Thyroid gland (tissue), 4 donors: Measurements from ENCODE around the gene RAB20. TPM values are rescaled to one million over a fixed set of nuclear protein-coding genes. Genes with fewer than 3 reads are reported as not detected.
"Not testable (repeated sequence)": the region's sequence is repeated elsewhere in the genome, so short reads cannot be mapped to it uniquely, and the experiment has no call there.

ENCODE experiments used
- DNase-seq, 2 donors: peaks; one replicate each; pipeline ENCODE4 v3.0.0-alpha.2; 2019
- H3K27ac ChIP-seq, 3 donors: fragments of 200-600 bp; sonication (generic); 1 replicate in 2 of 3; 2 replicates in 1 of 3; pipeline ENCODE4 v1.5.1; 2016 to 2019; ENCODE audit warnings: mild to moderate bottlenecking in 1 of 3, moderate library complexity in 1 of 3
- H3K27me3 ChIP-seq: fragments of 200-600 bp; sonication (generic); one replicate; pipeline ENCODE4 v1.5.1; 2019
- H3K36me3 ChIP-seq, 2 donors: fragments of 200-600 bp; sonication (generic); one replicate each; pipeline ENCODE4 v1.5.1; 2016 to 2019
- H3K4me1 ChIP-seq, 2 donors: fragments of 200-600 bp; sonication (generic); one replicate each; pipeline ENCODE4 v1.5.1; 2017 to 2019
- H3K4me3 ChIP-seq, 3 donors: fragments of 200-600 bp; sonication (generic); replicated peaks in 1 of 3; 1 replicate in 2 of 3; 2 replicates in 1 of 3; pipeline ENCODE4 v1.5.1; 2016; ENCODE audit warnings: mild to moderate bottlenecking in 1 of 3
- H3K9me3 ChIP-seq: fragments of 200-600 bp; sonication (generic); one replicate; pipeline ENCODE4 v1.5.1; 2017
- POLR2A ChIP-seq, 2 donors: fragments of 450-650 bp; IDR thresholded peaks; one replicate each; pipeline ENCODE4 v1.6.1; 2017; ENCODE audit warnings: antibody characterized with exemption in 2 of 2, mild to moderate bottlenecking in 2 of 2, moderate library complexity in 1 of 2
- WGBS, 2 donors: methylation state at CpG; one replicate each; pipeline ENCODE4 v1.1.5; 2017; 5-methylcytosine and 5-hydroxymethylcytosine counted together
- intact Hi-C: fragments of 100-400 bp; cut with DNase I; formaldehyde crosslinking; loops from one replicate; pipeline ENCODE4 v1.15.1; 2023
- total RNA-seq, 4 donors: library from RNA; depleted of rRNA; stranded (reverse); fragments of >200 nt; gene quantifications; one replicate each; pipeline ENCODE4 v1.2.3, GENCODE V29; 2016
- TF ChIP-seq, protein P1 (sequence below), 6 experiments: fragments of 200-600 bp in 3 of 6; fragments of 450-650 bp in 3 of 6; sonication (generic) in 3 of 6; IDR thresholded peaks; one replicate each; pipeline ENCODE4 v1.5.1; 2016 to 2019; ENCODE audit warnings: antibody characterized with exemption in 6 of 6, mild to moderate bottlenecking in 2 of 6, inconsistent platforms in 1 of 6, moderate library complexity in 1 of 6

The RAB20 gene
- total RNA-seq, 4 donors from 2014 or later = 21.0 to 60.5 (median 43.5) TPM

DNA sequence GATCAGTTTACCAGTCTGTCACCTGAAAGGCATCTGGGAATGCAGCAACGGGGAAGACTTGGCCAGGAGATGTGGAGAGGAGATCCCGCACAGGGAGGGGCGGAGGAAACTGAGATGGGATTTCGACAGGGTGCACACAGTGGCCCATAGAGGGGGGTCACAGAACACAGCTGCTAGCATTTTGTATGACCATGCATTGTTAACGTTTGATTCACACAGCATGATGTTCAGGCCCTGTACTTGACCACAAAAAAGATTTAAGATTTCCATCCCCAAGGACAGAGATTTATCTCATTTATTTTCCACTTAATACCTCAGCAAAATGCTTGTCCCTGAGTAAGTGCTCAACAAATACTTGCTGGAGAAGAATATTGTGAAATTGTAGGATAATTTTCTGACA is 63.2 kb downstream of the RAB20 start:
- TF ChIP-seq, protein P1, sequence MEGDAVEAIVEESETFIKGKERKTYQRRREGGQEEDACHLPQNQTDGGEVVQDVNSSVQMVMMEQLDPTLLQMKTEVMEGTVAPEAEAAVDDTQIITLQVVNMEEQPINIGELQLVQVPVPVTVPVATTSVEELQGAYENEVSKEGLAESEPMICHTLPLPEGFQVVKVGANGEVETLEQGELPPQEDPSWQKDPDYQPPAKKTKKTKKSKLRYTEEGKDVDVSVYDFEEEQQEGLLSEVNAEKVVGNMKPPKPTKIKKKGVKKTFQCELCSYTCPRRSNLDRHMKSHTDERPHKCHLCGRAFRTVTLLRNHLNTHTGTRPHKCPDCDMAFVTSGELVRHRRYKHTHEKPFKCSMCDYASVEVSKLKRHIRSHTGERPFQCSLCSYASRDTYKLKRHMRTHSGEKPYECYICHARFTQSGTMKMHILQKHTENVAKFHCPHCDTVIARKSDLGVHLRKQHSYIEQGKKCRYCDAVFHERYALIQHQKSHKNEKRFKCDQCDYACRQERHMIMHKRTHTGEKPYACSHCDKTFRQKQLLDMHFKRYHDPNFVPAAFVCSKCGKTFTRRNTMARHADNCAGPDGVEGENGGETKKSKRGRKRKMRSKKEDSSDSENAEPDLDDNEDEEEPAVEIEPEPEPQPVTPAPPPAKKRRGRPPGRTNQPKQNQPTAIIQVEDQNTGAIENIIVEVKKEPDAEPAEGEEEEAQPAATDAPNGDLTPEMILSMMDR (IDR thresholded peaks at IDR 0.05) = no peak
- no peak for TF ChIP-seq POLR2A (IDR thresholded peaks at IDR 0.05)
- WGBS, 2 donors = 84 to 91% methylated on average over 5 of the region's 5 CpGs
- no peaks in the 10 kb centered on the region for H3K27me3 ChIP-seq
- no peaks in the 10 kb centered on the region for H3K4me1 ChIP-seq
- no peak overlapping the region for H3K4me3 ChIP-seq
- no peak overlapping the region for H3K27ac ChIP-seq
- intact Hi-C loops = no loop called here
- peaks cover 51 to 58% of the 10 kb centered on the region in 2 donors for H3K36me3 ChIP-seq
- no peak for DNase-seq
- H3K9me3 ChIP-seq = no peaks in the 10 kb centered on the region

DNA sequence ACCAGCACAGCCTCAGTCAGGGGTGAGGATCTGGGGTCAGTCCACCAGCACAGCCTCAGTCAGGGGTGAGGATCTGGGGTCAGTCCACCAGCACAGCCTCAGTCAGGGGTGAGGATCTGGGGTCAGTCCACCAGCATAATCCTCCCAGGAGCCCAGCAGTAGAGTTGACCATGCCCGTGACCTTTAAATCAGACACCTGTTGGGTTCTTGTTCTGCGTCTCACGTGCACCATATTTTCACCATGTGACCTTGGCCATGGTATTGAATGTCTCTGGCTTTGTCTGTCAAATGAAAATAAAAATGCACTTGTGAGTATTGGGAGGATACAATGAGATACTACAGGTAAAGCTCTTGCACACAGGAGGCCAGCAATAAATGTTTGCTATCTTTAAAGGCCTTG is 63.6 kb downstream of the RAB20 start:
- intact Hi-C loops, H3K4me3 ChIP-seq, H3K27ac ChIP-seq, H3K27me3 ChIP-seq, H3K9me3 ChIP-seq, DNase-seq, H3K4me1 ChIP-seq: not testable (repeated sequence)
- WGBS, 2 donors = 93 to 97% methylated on average over 2 to 3 of the region's 3 CpGs
- H3K36me3 ChIP-seq = peaks cover 51 to 53% of the 10 kb centered on the region in 2 donors

DNA sequence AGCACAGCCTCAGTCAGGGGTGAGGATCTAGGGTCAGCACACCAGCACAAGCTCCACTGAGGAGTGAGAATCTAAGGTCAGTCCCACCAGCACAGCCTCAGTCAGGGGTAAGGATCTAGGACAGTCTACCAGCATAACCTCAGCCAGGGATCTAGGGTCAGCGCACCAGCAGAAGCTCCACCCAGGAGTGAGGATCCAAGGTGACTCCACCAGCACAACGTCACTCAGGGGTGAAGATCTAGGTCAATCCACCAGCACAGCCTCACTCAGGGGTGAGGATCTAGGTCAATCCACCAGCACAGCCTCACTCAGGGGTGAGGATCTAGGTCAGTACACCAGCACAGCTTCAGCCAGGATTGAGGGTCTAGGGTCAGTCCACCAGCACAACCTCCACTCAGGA is 64.5 kb downstream of the RAB20 start:
- Histone ChIP-seq H3K9me3 (no peaks in the 10 kb centered on the region), H3K4me3 (no peak overlapping the region), H3K4me1 (no peaks in the 10 kb centered on the region), H3K27ac (no peak overlapping the region), H3K27me3 (no peaks in the 10 kb centered on the region), H3K36me3 (peaks cover 50 to 52% of the 10 kb centered on the region in 2 donors)
- DNase-seq = no peak
- TF ChIP-seq POLR2A (IDR thresholded peaks at IDR 0.05) = no peak
- TF ChIP-seq, protein P1 (IDR thresholded peaks at IDR 0.05) = no peak
- intact Hi-C loops = no loop called here
- WGBS, 2 donors = 89% methylated on average over 2 of the region's 2 CpGs; no CpG with 5 or more reads in 1 of the 2 donors

DNA sequence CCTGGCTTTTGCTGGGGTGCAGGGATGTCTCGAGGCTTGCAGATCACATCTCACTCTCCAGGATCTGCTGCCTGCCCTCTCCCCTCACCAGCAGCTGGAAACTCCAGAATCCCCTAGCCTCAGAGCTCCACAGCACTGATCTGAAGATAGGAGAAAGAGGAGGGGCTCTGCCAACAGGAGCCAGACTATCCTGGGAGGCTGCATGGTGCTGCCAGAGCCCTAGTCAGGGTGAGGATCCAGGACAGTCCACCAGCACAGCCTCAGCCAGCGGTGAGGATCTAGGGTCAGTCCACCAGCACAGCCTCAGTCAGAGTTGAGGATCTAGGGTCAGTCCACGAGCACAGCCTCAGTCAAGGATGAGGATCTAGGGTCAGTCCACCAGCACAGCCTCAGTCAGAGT is 65.2 kb downstream of the RAB20 start:
- DNase-seq = no peak
- TF ChIP-seq, protein P1 (IDR thresholded peaks at IDR 0.05) = no peak
- TF ChIP-seq POLR2A (IDR thresholded peaks at IDR 0.05) = no peak
- peaks cover 51 to 53% of the 10 kb centered on the region in 2 donors for H3K36me3 ChIP-seq
- no peaks in the 10 kb centered on the region for H3K9me3 ChIP-seq
- H3K27me3 ChIP-seq = no peaks in the 10 kb centered on the region
- H3K4me3 ChIP-seq = no peak overlapping the region
- intact Hi-C loops = no loop called here
- 83 to 100% methylated on average over 2 to 3 of the region's 3 CpGs for WGBS, 2 donors
- no peaks in the 10 kb centered on the region for H3K4me1 ChIP-seq
- no peak overlapping the region for H3K27ac ChIP-seq

DNA sequence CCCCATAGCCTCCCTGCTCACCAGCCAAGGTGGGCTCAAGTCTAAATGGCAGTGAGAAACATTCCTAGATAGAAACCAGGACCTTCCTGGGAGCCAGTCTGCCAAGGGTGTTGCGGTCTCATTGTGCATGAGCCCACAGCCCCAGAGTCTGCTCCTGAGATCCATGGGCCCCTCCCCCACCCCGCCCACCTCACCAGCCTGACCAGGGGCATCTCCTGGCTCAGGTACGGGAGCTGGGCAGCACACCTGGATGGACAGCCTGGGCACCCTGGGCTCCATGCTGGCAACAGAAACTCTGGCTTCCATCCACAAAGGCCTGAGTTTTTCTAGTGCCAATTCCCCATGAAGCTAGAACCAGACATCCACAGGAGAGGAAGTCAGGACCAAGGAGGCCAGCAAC is 65.6 kb downstream of the RAB20 start:
- WGBS, 2 donors = 100% methylated on average over 1 to 3 of the region's 3 CpGs
- H3K9me3 ChIP-seq = no peaks in the 10 kb centered on the region
- no peak overlapping the region for H3K4me3 ChIP-seq
- intact Hi-C loops = no loop called here
- H3K36me3 ChIP-seq = peaks cover 52 to 55% of the 10 kb centered on the region in 2 donors
- TF ChIP-seq, protein P1 (IDR thresholded peaks at IDR 0.05) = no peak
- no peak for TF ChIP-seq POLR2A (IDR thresholded peaks at IDR 0.05)
- H3K4me1 ChIP-seq = no peaks in the 10 kb centered on the region
- DNase-seq = no peak
- no peak overlapping the region for H3K27ac ChIP-seq
- no peaks in the 10 kb centered on the region for H3K27me3 ChIP-seq

DNA sequence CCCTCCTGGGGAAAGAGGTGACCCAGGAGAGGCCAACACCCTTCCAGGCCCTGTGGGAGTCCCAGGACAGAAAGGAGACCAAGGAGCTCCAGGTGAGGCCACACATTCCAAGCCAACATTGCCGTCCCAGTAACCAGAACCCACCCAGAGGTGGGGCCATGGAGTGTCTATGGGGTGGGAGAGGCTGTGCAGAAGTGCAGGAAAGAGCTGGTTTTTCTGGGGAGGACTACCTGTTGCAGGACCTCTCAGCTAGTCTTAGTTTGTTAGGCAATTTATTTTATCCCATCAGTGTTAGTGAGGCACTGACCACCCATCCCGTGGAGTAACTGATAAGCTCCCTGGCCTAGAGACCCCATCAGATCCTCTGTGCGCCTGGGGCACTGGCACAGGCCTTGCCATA is 66.1 kb downstream of the RAB20 start:
- 73 to 96% methylated on average over 3 of the region's 3 CpGs for WGBS, 2 donors
- intact Hi-C loops = no loop called here
- DNase-seq = no peak
- H3K27ac ChIP-seq = no peak overlapping the region
- H3K36me3 ChIP-seq = peaks cover 49 to 57% of the 10 kb centered on the region in 2 donors
- H3K27me3 ChIP-seq = no peaks in the 10 kb centered on the region
- H3K9me3 ChIP-seq = no peaks in the 10 kb centered on the region
- TF ChIP-seq POLR2A (IDR thresholded peaks at IDR 0.05) = no peak
- TF ChIP-seq, protein P1 (IDR thresholded peaks at IDR 0.05) = no peak
- no peak overlapping the region for H3K4me3 ChIP-seq
- H3K4me1 ChIP-seq = no peaks in the 10 kb centered on the region
